Progenitor cell of endocrine pancreas (in vitro differentiated cells): ENCODE results near the gene SYNE2. TPM values are rescaled to one million over a fixed set of nuclear protein-coding genes. Genes with fewer than 3 reads are reported as not detected.

Experiments
- DNase-seq: peaks from one replicate; pipeline ENCODE4 v3.0.0; 2021; ENCODE audit warnings: low spot score; ENCODE audit not compliant: unreplicated experiment
- H3K27ac Mint-ChIP-seq: 2 replicates; pipeline ENCODE4 v1.8.0; 2021; ENCODE audit warnings: mild to moderate bottlenecking, moderate library complexity, mixed read lengths
- H3K27me3 Mint-ChIP-seq: 2 replicates; pipeline ENCODE4 v1.8.0; 2021; ENCODE audit warnings: mixed read lengths
- H3K36me3 Mint-ChIP-seq: 2 replicates; pipeline ENCODE4 v1.8.0; 2022; ENCODE audit warnings: mixed read lengths; ENCODE audit not compliant: insufficient read depth
- H3K4me1 Mint-ChIP-seq: 2 replicates; pipeline ENCODE4 v1.8.0; 2021; ENCODE audit warnings: low read depth, mixed read lengths
- H3K4me3 Mint-ChIP-seq: 2 replicates; pipeline ENCODE4 v1.8.0; 2021; ENCODE audit warnings: low read depth, mild to moderate bottlenecking, moderate library complexity, mixed read lengths
- H3K9me3 Mint-ChIP-seq: 2 replicates; pipeline ENCODE4 v1.8.0; 2021; ENCODE audit warnings: low read depth, mixed read lengths
- total RNA-seq: library from RNA; stranded (reverse); gene quantifications from 2 replicates; pipeline ENCODE4 v1.2.1, GENCODE V29; 2021
- TF ChIP-seq, protein P1 (sequence below): fragments of 200-600 bp; sonication (generic); IDR thresholded peaks from one replicate; pipeline ENCODE4 v1.5.0; 2021; ENCODE audit warnings: antibody characterized with exemption, mild to moderate bottlenecking; ENCODE audit not compliant: unreplicated experiment

Gene SYNE2
- total RNA-seq, 1 donor from 2014 or later = 108 TPM

DNA sequence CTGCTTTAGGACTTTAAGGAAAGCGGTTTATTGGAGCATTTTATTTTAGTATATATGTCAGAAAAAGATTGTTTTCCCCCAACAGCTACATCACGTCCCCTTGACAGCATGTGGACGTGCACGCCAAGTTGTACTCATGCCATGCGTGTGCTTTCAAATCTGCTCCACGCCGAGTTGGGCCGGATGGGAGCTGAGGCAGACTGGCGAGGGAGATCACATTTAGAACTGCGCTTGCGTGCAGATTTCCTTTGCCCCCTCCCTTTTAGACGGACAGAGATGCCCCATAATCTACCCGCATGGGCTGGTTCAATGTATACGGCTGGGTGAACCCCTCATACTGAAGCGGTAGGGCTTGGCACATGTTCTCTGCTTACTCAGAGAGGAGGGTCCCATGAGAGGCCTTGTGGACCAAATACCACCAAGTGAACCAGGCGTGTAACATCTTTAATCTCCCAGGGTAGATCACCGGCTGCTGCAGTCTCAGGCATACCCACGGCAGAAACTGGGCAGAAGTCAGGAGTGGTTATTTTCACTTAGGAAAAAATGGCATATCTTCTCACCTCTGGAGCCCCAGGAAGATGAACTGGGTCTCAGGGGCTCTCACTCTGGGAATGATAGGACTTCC lies 349.2 kb downstream of the SYNE2 start:
- Mint-ChIP-seq H3K9me3 (no peaks in the 10 kb centered on the region), H3K27me3 (no peaks in the 10 kb centered on the region), H3K27ac (no peak overlapping the region), H3K4me3 (no peak overlapping the region), H3K36me3 (peaks cover 3% of the 10 kb centered on the region), H3K4me1 (peaks cover 30% of the 10 kb centered on the region)
- TF ChIP-seq, protein P1, sequence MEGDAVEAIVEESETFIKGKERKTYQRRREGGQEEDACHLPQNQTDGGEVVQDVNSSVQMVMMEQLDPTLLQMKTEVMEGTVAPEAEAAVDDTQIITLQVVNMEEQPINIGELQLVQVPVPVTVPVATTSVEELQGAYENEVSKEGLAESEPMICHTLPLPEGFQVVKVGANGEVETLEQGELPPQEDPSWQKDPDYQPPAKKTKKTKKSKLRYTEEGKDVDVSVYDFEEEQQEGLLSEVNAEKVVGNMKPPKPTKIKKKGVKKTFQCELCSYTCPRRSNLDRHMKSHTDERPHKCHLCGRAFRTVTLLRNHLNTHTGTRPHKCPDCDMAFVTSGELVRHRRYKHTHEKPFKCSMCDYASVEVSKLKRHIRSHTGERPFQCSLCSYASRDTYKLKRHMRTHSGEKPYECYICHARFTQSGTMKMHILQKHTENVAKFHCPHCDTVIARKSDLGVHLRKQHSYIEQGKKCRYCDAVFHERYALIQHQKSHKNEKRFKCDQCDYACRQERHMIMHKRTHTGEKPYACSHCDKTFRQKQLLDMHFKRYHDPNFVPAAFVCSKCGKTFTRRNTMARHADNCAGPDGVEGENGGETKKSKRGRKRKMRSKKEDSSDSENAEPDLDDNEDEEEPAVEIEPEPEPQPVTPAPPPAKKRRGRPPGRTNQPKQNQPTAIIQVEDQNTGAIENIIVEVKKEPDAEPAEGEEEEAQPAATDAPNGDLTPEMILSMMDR = no peak
- DNase-seq = no peak

DNA sequence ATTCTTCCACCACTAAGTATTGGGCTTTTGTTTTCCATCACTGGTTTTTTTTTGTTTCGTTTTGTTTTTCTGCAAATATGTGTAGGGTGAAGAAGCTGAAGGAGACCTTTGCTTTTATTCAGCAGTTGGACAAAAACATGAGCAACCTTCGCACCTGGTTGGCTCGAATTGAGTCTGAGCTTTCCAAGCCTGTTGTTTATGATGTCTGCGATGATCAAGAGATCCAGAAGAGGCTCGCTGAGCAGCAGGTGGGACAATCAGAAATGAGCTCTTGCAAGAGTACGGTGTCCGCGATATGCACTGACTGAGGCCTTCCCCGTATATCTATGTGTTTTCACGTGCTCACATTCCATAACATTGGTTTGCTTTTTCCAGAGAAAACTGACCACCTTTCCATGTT lies 349.9 kb downstream of the SYNE2 start:
- DNase-seq = no peak
- Mint-ChIP-seq H3K36me3 (peaks cover 3% of the 10 kb centered on the region), H3K4me3 (no peak overlapping the region), H3K4me1 (peaks cover 23% of the 10 kb centered on the region), H3K27me3 (no peaks in the 10 kb centered on the region), H3K27ac (no peak overlapping the region), H3K9me3 (no peaks in the 10 kb centered on the region)
- TF ChIP-seq, protein P1 = no peak

DNA sequence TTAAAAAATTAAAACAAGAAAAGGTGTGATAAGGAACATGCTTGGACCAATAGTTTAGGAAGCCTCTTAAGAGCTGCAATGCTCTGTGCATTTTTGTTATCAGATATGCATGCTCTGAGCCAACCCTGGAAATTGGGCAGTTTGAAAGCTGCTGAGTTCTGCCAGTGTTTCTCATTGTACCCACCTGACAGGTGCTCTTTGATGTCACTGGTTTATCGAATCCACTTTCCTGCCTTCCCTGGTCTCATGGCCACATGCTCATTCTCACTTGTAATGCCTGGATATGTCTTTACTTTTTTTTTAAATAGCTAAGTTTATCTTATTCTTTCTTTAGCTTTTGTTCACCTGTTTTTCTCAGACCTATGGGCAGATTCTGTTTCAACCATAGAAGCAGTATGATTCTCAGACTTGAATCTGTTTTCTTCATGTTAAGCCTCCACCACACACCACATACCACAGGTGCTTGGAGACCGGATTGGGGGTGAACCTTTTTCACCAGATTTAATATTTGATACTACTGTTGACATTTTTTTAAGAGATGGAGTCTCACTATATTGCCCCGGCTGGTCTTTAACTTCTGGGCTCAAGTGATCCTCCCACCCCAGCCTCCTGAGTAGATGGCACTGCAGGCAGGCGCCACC lies 350.7 kb downstream of the SYNE2 start:
- no peak for DNase-seq
- Mint-ChIP-seq H3K4me1 (peaks cover 23% of the 10 kb centered on the region), H3K36me3 (peaks cover 3% of the 10 kb centered on the region), H3K4me3 (no peak overlapping the region), H3K9me3 (no peaks in the 10 kb centered on the region), H3K27ac (peak overlapping the region; percentile 30), H3K27me3 (no peaks in the 10 kb centered on the region)
- TF ChIP-seq, protein P1 = no peak

DNA sequence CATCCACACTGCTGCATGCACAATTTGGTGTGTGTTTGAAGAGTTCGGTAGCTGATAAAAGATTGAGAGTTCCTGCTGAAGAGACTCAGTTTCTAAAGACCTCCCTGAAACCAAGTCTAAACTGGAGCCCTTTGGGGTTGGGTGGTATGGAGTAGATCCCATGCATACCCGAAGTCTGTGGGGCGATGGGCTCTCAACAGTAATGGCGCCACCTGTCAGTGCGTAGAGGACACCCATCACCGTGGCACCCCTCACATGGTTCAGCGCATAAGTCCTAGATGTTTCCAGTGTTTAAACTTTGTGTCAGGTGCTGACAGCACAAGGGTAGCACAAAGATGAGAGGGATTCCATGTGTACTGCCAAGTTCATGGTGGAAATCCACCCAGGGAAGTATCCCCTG lies 355.5 kb downstream of the SYNE2 start:
- Mint-ChIP-seq H3K9me3 (no peaks in the 10 kb centered on the region), H3K27me3 (no peaks in the 10 kb centered on the region), H3K4me3 (no peak overlapping the region), H3K36me3 (peaks cover 22% of the 10 kb centered on the region), H3K4me1 (peaks cover 11% of the 10 kb centered on the region), H3K27ac (no peak overlapping the region)
- no peak for DNase-seq
- TF ChIP-seq, protein P1 = no peak

DNA sequence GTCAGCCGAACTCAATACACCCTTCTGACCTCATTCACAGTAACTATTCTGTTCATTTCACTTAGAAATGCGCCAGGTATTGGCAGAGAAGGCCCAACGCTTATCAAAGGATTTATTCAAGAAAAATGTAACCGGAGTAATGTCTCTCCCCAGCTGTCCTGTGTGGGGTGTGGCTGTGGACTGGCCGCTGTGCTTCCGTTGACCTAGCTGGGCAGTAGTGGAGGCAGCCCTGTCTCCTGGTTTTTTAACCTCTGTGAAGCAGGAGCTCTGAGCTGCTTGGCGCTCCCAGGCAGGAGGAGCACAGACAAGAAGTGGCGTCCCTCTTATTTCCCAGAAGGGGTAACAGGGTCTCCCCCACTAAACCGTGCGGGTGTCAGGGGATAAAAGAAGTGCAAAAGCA lies 356.2 kb downstream of the SYNE2 start:
- Mint-ChIP-seq H3K4me3 (no peak overlapping the region), H3K9me3 (no peaks in the 10 kb centered on the region), H3K4me1 (peaks cover 18% of the 10 kb centered on the region), H3K36me3 (peaks cover 23% of the 10 kb centered on the region), H3K27me3 (no peaks in the 10 kb centered on the region), H3K27ac (peak overlapping the region; percentile 71)
- DNase-seq = no peak
- TF ChIP-seq, protein P1 = no peak
